ENCODE measurements around the gene PHLPP1.

- TF ChIP-seq POLR2AphosphoS5 (IDR thresholded peaks at IDR 0.05) (no peak), CTCF (IDR thresholded peaks at IDR 0.05) (no peak), POLR2A (IDR thresholded peaks at IDR 0.05) (no peak)
Measured at GRCh38 chr18:62812242-62812641, 96.9 kb downstream of the PHLPP1 start.
